H1 (cell line): ENCODE data around the gene KLHL30.

ENCODE experiments used
- ATF3 ChIP-seq: IDR thresholded peaks from 2 replicates; pipeline ENCODE4 v1.6.1; 2011; ENCODE audit warnings: low read depth, mild to moderate bottlenecking, low read length; ENCODE audit not compliant: insufficient read depth
- CEBPB ChIP-seq: IDR thresholded peaks from 2 replicates; pipeline ENCODE4 v1.6.1; 2012; ENCODE audit warnings: low read depth, low read length
- CHD2 ChIP-seq: IDR thresholded peaks from 2 replicates; pipeline ENCODE4 v1.6.1; 2012; ENCODE audit warnings: low read length, improper control_type of control experiment
- CHD7 ChIP-seq: fragments of 300-600 bp; sonication (generic); IDR thresholded peaks from 2 replicates; pipeline ENCODE4 v1.7.1; 2012; ENCODE audit warnings: low read length, moderate library complexity, mild to moderate bottlenecking, inconsistent platforms; ENCODE audit not compliant: insufficient replicate concordance
- KDM1A ChIP-seq: fragments of 200-600, 300-600 bp; sonication (generic); IDR thresholded peaks from 2 replicates; pipeline ENCODE4 v1.7.1; 2016; ENCODE audit warnings: mild to moderate bottlenecking, low read length, borderline replicate concordance
- POLR2A ChIP-seq, 2 experiments: IDR thresholded peaks; 1 replicate in 1 of 2; 2 replicates in 1 of 2; pipeline ENCODE4 v1.6.1; 2011; ENCODE audit warnings: low read depth in 2 of 2, low read length in 2 of 2, mild to moderate bottlenecking in 2 of 2; ENCODE audit errors: control extremely low read depth in 1 of 2
- POLR2AphosphoS5 ChIP-seq: IDR thresholded peaks from 2 replicates; pipeline ENCODE4 v1.6.1; 2011; ENCODE audit warnings: low read depth, low read length
- SIRT6 ChIP-seq: IDR thresholded peaks from one replicate; pipeline ENCODE4 v1.7.1; 2012; ENCODE audit warnings: low read length, inconsistent platforms
- TAF7 ChIP-seq: optimal IDR thresholded peaks from 2 replicates; pipeline ENCODE3; 2011; ENCODE audit warnings: low read depth, mild to moderate bottlenecking, inconsistent platforms, low read length, moderate library complexity, borderline replicate concordance
- ZNF274 ChIP-seq: IDR thresholded peaks from 2 replicates; pipeline ENCODE4 v1.7.0; 2012; ENCODE audit warnings: low read length, borderline replicate concordance; ENCODE audit errors: extremely low read depth
- TF ChIP-seq, protein P1 (sequence below), 3 experiments: IDR thresholded peaks; 1 replicate in 2 of 3; 2 replicates in 1 of 3; pipeline versions ENCODE4 v1.5.1 to v1.6.1; 2011; ENCODE audit warnings: low read length in 3 of 3, mild to moderate bottlenecking in 3 of 3, inconsistent platforms in 2 of 3, low read depth in 1 of 3, moderate library complexity in 1 of 3; ENCODE audit not compliant: insufficient read depth in 1 of 3; ENCODE audit errors: control extremely low read depth in 1 of 3

DNA sequence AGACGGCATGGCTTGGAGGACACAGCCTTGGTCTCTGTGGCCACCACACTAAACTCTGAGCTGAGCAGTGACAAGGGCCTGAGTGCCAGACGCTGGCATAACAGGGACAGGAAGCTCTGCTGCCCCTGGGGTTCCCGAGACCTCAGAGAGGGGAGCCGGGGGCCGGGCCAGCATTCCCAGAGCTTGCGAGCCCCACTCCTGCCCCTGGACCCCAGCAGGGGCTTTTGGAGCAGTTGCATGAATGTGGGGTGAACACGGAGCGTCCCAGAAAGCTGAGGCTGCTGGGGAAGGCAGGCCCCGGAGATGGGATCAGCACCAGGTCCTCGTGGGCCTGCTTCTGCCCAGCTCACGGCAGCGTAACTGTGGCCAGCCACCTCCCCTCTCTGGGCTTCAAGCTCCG is 12.7 kb downstream of the KLHL30 start:
- TF ChIP-seq, protein P1, sequence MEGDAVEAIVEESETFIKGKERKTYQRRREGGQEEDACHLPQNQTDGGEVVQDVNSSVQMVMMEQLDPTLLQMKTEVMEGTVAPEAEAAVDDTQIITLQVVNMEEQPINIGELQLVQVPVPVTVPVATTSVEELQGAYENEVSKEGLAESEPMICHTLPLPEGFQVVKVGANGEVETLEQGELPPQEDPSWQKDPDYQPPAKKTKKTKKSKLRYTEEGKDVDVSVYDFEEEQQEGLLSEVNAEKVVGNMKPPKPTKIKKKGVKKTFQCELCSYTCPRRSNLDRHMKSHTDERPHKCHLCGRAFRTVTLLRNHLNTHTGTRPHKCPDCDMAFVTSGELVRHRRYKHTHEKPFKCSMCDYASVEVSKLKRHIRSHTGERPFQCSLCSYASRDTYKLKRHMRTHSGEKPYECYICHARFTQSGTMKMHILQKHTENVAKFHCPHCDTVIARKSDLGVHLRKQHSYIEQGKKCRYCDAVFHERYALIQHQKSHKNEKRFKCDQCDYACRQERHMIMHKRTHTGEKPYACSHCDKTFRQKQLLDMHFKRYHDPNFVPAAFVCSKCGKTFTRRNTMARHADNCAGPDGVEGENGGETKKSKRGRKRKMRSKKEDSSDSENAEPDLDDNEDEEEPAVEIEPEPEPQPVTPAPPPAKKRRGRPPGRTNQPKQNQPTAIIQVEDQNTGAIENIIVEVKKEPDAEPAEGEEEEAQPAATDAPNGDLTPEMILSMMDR (IDR thresholded peaks at IDR 0.05; ENCODE audit: control extremely low read depth in 1 of 3, insufficient read depth in 1 of 3, low read depth in 1 of 3, low read length in 3 of 3), result no peak
- TF ChIP-seq CEBPB, result no peak
- TF ChIP-seq SIRT6, result no peak
- no peak for TF ChIP-seq POLR2A (IDR thresholded peaks at IDR 0.05; ENCODE audit: control extremely low read depth in 1 of 2, low read depth in 2 of 2, low read length in 2 of 2)
- TF ChIP-seq KDM1A, result no peak
- no peak for TF ChIP-seq ZNF274
- no peak for TF ChIP-seq ATF3
- TF ChIP-seq CHD7, result no peak
- no peak for TF ChIP-seq POLR2AphosphoS5
- TF ChIP-seq CHD2, result no peak
- TF ChIP-seq TAF7, result no peak
